Midbrain (tissue), 1 donor: ENCODE measurements around the gene C7.
A peak's percentile ranks its signal among the peaks of the same experiment; 100 is the strongest.
"Not testable (repeated sequence)": the region's sequence is repeated elsewhere in the genome, so short reads cannot be mapped to it uniquely, and the experiment has no call there.

ENCODE experiments used
- DNase-seq: peaks from one replicate; lab custom pipeline; 2025; lab: John Stamatoyannopoulos, UW

Gene C7

DNA sequence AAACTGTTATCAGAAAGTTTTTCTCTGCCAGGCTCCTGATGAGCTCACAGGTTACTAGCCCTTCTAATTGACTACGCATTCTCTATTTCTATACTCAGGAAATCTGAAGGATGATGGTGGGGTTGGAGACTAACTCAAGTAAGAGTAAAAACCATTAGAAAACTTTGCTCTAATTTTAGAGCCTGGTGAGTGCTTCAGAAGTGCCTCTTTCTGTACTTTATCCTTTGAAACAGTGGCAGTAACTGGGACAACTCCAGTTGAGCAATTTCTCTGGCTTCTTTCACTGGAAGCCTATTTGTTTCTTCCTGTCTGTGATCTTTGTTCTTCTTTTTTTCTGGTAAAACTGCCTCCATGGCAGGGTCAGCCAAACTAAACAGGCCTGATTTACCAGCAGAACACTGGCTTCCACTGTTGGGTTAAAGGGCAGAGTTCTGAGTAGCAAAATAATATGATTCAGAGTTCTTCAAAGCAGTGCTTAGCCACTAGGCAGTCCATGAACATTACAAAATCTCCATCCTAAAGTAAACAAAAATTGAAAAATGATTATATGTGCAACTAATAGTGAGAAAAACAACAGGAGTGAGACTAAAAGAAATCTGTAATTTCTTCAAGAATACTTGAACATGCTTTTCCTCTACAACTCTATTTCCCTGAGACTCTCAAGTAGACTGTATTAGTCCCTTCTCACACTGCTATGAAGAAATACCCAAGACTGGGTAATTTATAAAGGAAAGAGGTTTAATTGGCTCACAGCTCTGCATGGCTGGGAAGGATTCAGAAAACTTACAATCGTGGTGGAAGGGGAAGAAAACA, 82.1 kb downstream of the C7 start:
- DNase-seq, result peak; percentile 45

DNA sequence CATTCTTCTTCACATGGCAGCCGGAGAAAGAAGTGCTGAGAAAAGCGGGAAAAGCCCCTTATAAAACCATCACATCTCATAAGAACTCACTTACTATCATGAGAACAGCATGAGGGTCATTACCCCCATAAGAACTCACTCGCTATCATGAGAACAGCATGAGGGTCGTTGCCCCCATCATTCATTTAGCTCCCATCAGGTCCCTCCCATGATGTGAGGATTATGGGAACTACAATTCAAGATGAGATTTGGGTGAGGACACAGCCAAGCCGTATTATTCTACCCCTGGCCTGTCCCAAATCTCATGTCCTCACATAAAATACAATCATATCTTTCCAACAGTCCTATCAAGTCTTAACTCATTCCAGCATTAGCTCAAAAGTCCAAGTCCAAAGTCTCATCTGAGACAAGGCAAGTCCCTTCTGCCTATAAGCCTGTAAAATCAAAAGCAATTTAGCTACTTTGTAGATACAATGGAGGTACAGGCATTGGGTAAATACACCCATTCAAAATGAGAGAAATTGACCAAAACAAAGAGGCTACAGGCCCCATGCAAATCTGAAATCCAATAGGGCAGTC, 82.8 kb downstream of the C7 start:
- DNase-seq, result no peak

DNA sequence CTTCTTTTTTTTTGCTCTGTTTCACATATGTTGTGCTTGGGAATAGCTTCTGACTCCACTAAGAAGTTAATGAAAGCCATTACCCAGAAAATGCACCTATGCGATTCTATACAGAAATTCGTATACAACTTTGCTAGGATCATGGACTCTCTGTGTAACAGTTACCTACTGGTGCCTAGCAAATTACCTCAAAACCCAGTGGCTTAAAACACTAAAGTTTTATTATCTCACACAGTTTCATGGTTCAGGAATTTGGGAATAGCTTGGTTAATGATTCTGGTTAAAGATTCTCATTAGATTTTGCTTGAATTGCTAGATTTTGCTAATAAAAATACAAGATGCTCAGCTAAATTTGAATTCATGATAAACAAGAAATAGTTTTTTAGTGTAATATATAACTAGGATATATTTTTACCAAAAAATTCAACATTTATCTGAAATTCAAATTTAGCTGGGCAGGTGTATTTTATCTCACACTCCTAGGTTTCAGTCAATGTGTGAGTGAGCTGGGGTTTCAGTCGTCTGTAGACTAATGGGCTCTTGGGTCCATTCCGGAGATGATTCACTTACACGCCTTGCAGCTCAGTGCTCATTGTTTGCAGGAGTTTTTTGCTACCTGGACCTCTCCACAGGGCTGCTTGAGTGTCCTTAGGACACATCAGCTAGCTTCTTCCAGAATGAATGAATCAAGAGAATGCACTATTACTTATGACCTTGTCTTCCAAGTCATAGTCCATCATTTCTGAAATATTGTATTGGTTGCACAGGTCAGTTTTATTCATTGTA, 86.7 kb downstream of the C7 start:
- DNase-seq, result no peak

DNA sequence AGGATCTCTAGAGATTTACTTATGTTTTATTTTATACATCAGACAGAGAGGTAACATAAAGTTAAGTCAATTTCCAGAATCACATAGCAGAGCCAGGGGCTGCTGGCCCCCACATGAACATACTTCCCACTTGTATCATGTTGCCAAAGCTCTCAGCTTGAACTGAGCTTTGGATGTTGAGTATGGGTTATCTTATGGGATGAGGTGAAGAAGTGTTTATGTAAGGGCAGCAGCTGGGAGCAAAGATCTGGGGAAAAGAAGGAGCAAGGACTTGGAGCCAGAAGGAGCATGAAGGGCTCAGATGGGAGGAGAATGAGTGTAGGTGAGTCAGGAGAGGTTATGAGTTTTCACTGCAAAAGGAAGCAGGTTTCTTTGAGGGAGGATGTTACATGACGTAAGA, 89.8 kb downstream of the C7 start:
- DNase-seq, result no peak

DNA sequence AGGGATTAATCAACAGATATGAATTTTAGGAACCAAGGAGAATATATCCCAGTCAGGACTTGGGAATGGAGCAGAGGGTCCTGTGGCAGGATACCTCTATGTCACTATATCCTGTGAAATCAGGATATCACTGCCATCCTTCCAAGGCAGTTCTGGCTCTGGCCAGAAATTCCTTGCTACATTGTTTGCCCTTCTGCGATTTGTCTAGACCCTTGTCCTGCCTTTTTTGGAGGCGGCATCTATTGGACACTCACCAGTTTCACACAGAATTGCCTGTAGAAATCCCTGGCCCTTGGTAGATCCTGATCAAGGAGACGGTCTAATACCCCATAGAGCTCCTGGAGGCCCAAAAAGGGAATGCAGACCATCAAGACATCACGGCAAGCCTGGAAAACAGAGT, 90.7 kb downstream of the C7 start:
- DNase-seq, result no peak

DNA sequence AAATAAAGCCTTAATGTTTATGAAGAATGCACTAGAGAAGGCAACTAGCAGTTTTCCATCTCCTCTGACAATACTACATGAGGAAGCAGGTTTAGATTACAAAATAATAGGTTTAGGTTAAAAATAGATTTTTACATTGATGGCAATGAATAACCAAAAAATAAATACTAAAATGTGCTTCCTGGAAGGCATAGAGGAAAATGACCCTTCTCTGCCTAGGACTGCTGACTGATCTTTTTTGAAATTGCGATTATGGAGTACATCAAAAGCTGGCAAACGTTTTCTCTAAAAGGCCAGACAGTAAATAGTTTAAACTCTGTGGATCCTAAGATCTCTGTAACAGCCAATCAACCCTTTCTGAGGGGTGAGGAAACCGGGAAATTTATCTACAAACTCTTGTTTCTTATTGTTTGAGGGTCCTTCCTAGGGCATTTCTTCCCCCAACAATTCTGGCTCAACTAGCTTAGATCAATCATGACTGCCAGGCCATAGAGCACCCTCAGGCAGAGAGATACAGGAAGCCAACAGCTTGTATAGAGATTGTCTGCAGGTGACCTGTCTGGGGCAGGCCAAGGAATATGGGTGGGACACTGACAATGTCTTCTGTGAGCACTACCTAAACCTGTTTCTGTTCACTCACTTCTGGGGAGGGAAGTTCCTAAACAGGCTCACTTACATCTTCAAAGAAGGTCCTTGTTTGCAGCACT, 94.5 kb downstream of the C7 start:
- DNase-seq, result no peak

DNA sequence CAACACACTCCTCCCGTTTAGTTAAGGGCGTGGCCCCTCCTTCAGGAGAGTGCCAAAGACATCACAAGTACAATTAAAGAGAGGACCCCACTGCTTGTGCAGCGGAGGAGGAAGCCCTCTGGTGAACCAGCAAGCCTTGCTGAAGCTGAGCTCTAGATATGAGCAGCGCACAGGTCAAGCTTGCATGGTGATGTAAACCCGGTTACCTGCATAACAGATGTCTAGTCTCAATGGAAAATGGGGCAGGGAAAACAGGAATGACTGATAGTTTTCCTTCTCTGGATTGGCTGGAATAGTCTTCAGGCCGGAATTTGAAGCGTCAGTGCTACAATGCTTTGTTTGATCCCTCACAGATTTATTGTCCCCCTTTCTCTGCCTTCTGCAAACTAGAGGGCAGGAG, 95.6 kb downstream of the C7 start:
- no peak for DNase-seq

DNA sequence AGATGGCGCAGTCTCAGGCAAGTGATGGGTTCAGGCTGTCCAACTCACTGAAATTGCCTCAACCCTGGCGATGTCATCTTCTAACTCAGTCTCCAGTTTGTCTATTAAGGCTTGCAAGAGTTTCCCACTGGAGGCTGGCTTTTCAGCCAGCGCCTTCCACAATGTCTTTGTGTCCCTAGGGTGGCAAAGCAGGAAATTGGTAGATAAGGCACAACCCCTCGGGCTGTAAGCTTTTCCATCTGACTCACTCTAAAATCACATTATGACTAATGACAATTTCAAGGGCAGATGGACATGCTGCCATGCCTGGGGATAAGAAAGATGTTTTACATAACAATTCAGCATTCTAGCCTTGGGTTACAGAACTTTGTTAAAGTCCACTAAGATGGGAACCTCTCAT, 99.9 kb downstream of the C7 start:
- DNase-seq, result no peak

DNA sequence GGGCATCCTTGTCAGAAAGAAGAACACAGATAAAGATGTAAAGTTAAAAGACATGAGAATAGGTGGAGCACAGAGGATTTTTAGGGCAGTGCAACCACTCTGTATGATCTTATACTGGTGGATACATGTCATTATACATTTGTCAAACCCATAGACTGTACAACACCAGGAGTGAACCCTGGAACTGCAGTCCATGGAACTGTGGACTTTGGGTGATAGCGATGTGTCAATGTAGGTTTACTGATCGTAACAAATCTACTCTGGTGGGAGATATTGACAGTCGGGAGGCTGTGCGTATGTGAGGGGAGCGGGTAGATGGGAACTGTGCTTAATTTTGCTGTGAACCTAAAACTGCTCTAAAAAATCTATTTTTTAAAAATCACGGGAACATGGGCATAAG, 101.3 kb downstream of the C7 start:
- DNase-seq, result no peak

DNA sequence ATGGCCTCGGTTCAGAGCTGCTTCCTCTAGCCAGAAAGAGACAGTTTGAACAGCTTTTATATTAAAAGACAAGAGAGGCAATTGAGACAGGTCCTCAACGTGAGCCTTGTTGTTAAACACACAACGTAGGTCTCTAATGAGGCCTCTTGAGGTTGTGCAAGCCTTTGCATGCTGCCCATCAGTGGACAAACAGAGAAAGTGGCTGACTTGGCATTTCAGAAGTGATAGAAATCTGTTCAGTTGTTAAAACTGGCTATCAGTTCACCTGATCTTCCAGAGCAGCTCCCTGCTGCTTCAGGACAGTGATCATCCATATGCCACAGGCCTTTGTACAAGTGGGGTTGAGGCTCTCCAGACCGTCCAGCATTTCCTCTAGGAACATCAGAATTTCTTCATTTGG, 103.0 kb downstream of the C7 start:
- DNase-seq, result no peak

DNA sequence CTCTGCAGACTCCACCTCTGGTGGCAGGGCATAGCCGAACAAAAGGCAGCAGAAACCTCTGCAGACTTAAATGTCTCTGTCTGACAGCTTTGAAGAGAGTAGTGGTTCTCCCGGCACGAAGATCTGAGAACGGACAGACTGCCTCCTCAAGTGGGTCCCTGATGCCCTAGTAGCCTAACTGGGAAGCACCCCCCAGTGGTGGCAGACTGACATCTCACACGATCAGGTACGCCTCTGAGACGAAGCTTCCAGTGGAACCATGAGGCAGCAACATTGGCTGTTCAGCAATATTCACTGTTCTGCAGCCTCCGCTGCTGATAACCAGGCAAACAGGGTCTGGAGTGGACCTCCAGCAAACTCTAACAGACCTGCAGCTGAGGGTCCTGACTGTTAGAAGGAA, 113.3 kb downstream of the C7 start:
- not testable (repeated sequence) for DNase-seq
